PC-3 (cell line): ENCODE results near the gene PSORS1C2. TPM values are rescaled to one million over a fixed set of nuclear protein-coding genes. Genes with fewer than 3 reads are reported as not detected.

Source experiments
- ATAC-seq: fragments of 200-7000 bp; cut with Tn5 transposase; 2 replicates; pipeline ENCODE4 v1.9.1; 2020; ENCODE audit warnings: mild to moderate bottlenecking, moderate library complexity
- BruUV-seq: library from RNA; stranded (reverse); fragments of 400-500 nt; replicated peaks from 2 replicates; lab custom pipeline; 2021; lab: Mats Ljungman, UMichigan
- CTCF ChIA-PET: fragments of 300-600 bp; sonication (Branson Sonifier 250); formaldehyde crosslinking; loops from one replicate; lab custom pipeline; 2022; ENCODE audit warnings: antibody characterized with exemption; lab: Charles Lee
- POLR2A ChIA-PET: fragments of 300-600 bp; sonication (Branson Sonifier 250); formaldehyde crosslinking; loops from one replicate; lab custom pipeline; 2022; ENCODE audit warnings: antibody characterized with exemption; ENCODE audit not compliant: unreplicated experiment; lab: Charles Lee
- DNase-seq: peaks from one replicate; pipeline ENCODE4 v3.0.0-alpha.2; 2015
- H2AFZ ChIP-seq: fragments of 300-600 bp; sonication (generic); 2 replicates; pipeline ENCODE4 v1.6.0; 2016; ENCODE audit warnings: antibody characterized with exemption, low read length
- H3F3A ChIP-seq: fragments of 300-600 bp; sonication (generic); one replicate; pipeline ENCODE4 v1.6.0; 2017; ENCODE audit warnings: antibody characterized with exemption, low read length, control low read depth, mild to moderate bottlenecking; ENCODE audit not compliant: unreplicated experiment
- H3K27ac ChIP-seq: fragments of 300-600 bp; sonication (generic); 2 replicates; pipeline ENCODE4 v1.5.1; 2016; ENCODE audit warnings: mild to moderate bottlenecking, low read length
- H3K27me3 ChIP-seq: fragments of 300-600 bp; sonication (generic); 2 replicates; pipeline ENCODE4 v1.6.1; 2016; ENCODE audit warnings: low read length, mixed read lengths
- H3K36me3 ChIP-seq: fragments of 300-600 bp; sonication (generic); 2 replicates; pipeline ENCODE4 v1.6.1; 2016; ENCODE audit warnings: low read depth, mixed run types, low read length, mixed read lengths
- H3K4me1 ChIP-seq: fragments of 300-600 bp; sonication (generic); 2 replicates; pipeline ENCODE4 v1.5.1; 2016; ENCODE audit warnings: low read length; ENCODE audit not compliant: insufficient read depth
- H3K4me2 ChIP-seq: fragments of 300-600 bp; sonication (generic); 2 replicates; pipeline ENCODE4 v1.6.0; 2016; ENCODE audit warnings: low read length
- H3K4me3 ChIP-seq: fragments of 300-600 bp; sonication (generic); 2 replicates; pipeline ENCODE4 v1.5.1; 2016; ENCODE audit warnings: mild to moderate bottlenecking, low read length, mixed read lengths
- H3K79me2 ChIP-seq: fragments of 300-600 bp; sonication (generic); 2 replicates; pipeline ENCODE4 v1.6.1; 2017; ENCODE audit warnings: low read length, mixed read lengths
- H3K9ac ChIP-seq: fragments of 300-600 bp; sonication (generic); 2 replicates; pipeline ENCODE4 v1.6.0; 2016; ENCODE audit warnings: mild to moderate bottlenecking, low read length
- H3K9me2 ChIP-seq: fragments of 300-600 bp; sonication (generic); replicated peaks from 2 replicates; pipeline ENCODE4 v1.6.1; 2016; ENCODE audit warnings: mixed run types, low read length, mixed read lengths
- H3K9me3 ChIP-seq: fragments of 300-600 bp; sonication (generic); 2 replicates; pipeline ENCODE4 v1.6.1; 2016; ENCODE audit warnings: low read length, mixed read lengths
- H4K20me1 ChIP-seq: fragments of 300-600 bp; sonication (generic); 2 replicates; pipeline ENCODE4 v1.6.1; 2016; ENCODE audit warnings: low read length, mixed read lengths
- EZH2 ChIP-seq: fragments of 300-600 bp; sonication (generic); IDR thresholded peaks from one replicate; pipeline ENCODE4 v1.6.1; 2017; ENCODE audit warnings: antibody characterized with exemption, mild to moderate bottlenecking, low read length; ENCODE audit not compliant: unreplicated experiment
- EZH2phosphoT487 ChIP-seq: fragments of 300-600 bp; sonication (generic); IDR thresholded peaks from 2 replicates; pipeline ENCODE4 v1.6.1; 2018; ENCODE audit warnings: mild to moderate bottlenecking, antibody characterized with exemption, low read length, borderline replicate concordance
- intact Hi-C: fragments of 100-400 bp; cut with micrococcal nuclease; formaldehyde crosslinking; loops from 2 replicates; pipeline ENCODE4 v1.9.0; 2023
- total RNA-seq: library from RNA; depleted of rRNA; stranded (reverse); fragments of >200 nt; gene quantifications from 2 replicates; pipeline ENCODE4 v1.2.3, GENCODE V29; 2014
- TF ChIP-seq, protein P1 (sequence below): fragments of 300-600 bp; sonication (generic); conservative IDR thresholded peaks from 2 replicates; pipeline ENCODE4 v1.5.1; 2017; ENCODE audit warnings: antibody characterized with exemption, low read depth, mild to moderate bottlenecking, low read length

The PSORS1C2 gene
- total RNA-seq, 1 experiment from 2014 or later: not detected

DNA sequence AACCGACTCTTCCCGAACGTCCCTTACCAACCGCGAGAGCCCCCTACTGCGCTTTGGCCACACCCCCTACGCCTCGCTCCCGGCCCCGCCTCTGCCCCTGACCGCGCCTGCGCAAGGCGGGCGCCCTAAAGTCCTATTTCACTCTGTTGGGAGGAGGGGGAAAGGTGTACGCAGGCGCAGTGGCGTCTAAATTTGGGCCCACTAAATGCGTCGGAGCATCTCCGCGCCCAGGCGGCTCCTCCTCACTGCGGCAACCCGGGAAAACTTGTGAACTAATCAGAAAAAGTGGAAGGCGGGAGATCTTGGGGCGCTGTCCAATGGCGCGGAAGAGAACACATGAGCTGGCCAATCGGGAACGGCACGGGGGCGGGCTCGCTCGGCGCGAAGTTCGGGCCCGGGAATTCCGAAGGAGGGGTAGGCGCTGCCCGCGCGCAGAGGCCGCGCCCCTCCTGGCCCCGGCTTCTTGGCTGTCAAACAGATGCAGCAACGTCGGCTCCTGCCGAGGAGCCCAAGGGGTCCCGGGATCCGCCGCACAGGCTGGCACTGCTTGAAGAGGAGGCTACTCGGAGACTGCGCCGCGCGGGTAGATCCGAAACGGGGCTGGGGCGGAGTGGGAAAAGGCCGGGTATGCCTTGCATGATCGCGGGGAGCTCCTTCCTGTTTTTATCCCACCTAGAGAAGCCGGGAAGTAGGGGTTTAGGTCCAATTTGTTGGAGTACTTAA, 19.4 kb upstream of the PSORS1C2 start, which contains the start of gene TCF19:
Gene TCF19 (plus strand): TSS at position 450 of the 723 bp plus-strand sequence. CDS start 881 bp downstream, outside the sequence.
- Histone ChIP-seq H3K9me2 (no peaks in the 10 kb centered on the region), H3K4me2 (peak within 1 kb of the TSS; percentile 95), H3K9me3 (no peaks in the 10 kb centered on the region), H3K9ac (peak within 1 kb of the TSS; percentile 89), H2AFZ (peak within 1 kb of the TSS; percentile 94), H3K4me1 (peaks cover 17% of the 10 kb centered on the region), H3F3A (no peaks in the 10 kb centered on the region), H4K20me1 (no peaks in the 10 kb centered on the region), H3K27me3 (no peaks in the 10 kb centered on the region), H3K79me2 (peaks cover 37% of the 10 kb centered on the region), H3K36me3 (peaks cover 18% of the 10 kb centered on the region; the same call in 1 of the 2 replicates), H3K4me3 (peak within 1 kb of the TSS; percentile 88), H3K27ac (peak within 1 kb of the TSS; percentile 4; the same call in 1 of the 2 replicates)
- ATAC-seq (peak; percentile 88), DNase-seq (peak; percentile 99)
- no peak for TF ChIP-seq EZH2phosphoT487
- no peak for TF ChIP-seq EZH2
- TF ChIP-seq, protein P1, sequence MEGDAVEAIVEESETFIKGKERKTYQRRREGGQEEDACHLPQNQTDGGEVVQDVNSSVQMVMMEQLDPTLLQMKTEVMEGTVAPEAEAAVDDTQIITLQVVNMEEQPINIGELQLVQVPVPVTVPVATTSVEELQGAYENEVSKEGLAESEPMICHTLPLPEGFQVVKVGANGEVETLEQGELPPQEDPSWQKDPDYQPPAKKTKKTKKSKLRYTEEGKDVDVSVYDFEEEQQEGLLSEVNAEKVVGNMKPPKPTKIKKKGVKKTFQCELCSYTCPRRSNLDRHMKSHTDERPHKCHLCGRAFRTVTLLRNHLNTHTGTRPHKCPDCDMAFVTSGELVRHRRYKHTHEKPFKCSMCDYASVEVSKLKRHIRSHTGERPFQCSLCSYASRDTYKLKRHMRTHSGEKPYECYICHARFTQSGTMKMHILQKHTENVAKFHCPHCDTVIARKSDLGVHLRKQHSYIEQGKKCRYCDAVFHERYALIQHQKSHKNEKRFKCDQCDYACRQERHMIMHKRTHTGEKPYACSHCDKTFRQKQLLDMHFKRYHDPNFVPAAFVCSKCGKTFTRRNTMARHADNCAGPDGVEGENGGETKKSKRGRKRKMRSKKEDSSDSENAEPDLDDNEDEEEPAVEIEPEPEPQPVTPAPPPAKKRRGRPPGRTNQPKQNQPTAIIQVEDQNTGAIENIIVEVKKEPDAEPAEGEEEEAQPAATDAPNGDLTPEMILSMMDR: no peak
- ChIA-PET POLR2A (interaction anchor here (0.6 to 1.0 kb wide), 3 partner anchors 19 to 38 kb away, joined by 3 to 5 read pairs (median 4); no protein-coding TSS in a partner anchor), CTCF (interaction anchor here (0.8 kb wide), 2 partner anchors 45 to 284 kb away, joined by 3 to 9 read pairs; no protein-coding TSS in a partner anchor)
- intact Hi-C loops: loop anchor here (2.0 kb wide), 1 partner anchor 34 kb away; no protein-coding TSS in a partner anchor
- BruUV-seq: no TSS peak

DNA sequence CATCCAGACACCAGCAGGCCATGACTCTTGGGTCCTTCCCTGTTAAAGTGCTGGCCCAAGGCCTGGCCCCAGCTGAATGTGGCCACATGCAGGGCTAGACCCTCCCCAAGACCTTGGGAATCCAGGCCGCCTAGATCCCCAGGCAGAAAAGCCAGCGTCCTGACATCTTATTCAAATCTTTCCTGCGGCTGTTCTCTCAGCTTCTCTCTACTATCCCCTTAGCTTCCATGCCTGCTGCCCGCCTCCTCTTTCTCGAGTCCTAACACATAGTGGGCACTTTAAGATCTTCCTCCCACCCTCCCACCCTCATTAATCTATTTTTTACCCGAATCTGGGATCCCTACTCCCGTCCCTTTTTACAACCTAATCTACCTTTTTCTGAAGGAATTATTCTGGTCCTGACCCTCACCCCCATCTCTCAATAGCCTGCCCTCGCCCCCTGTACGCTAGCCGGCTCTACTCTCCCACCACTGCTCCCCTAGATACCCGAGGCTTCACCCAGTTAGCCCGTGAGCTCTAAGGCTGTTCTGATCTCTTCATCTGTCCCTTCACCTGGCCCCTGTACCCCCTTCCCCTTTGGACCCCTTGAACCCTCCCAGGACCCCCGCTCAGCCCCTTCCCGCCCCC, 18.8 kb upstream of the PSORS1C2 start, which contains the start of gene CCHCR1:
Gene CCHCR1 (minus strand): TSS at position 290 of the 627 bp plus-strand sequence. CDS start 202 bp downstream, at position 88.
- Histone ChIP-seq H4K20me1 (no peaks in the 10 kb centered on the region), H3F3A (no peaks in the 10 kb centered on the region), H3K9me3 (no peaks in the 10 kb centered on the region), H3K9ac (peak within 1 kb of the TSS; percentile 89), H3K4me2 (peak within 1 kb of the TSS; percentile 95), H3K27ac (peak within 1 kb of the TSS; percentile 4; the same call in 1 of the 2 replicates), H3K27me3 (no peaks in the 10 kb centered on the region), H3K36me3 (peaks cover 16% of the 10 kb centered on the region; the same call in 1 of the 2 replicates), H3K9me2 (no peaks in the 10 kb centered on the region), H3K79me2 (peaks cover 37% of the 10 kb centered on the region), H3K4me3 (peak within 1 kb of the TSS; percentile 88), H2AFZ (peak within 1 kb of the TSS; percentile 94), H3K4me1 (peaks cover 17% of the 10 kb centered on the region)
- no TSS peak for BruUV-seq
- TF ChIP-seq, protein P1: no peak
- TF ChIP-seq EZH2phosphoT487 (no peak), EZH2 (no peak)
- POLR2A ChIA-PET: interaction anchor here (0.6 to 1.0 kb wide), 2 partner anchors 18 to 39 kb away, joined by 3 to 5 read pairs; no protein-coding TSS in a partner anchor
- DNase-seq (no peak), ATAC-seq (peak; percentile 14)
- intact Hi-C loops: loop anchor here (2.0 kb wide), 1 partner anchor 35 kb away; no protein-coding TSS in a partner anchor
- CTCF ChIA-PET: interaction anchor here (0.6 kb wide), 1 partner anchor 241 kb away, joined by 4 read pairs; no protein-coding TSS in a partner anchor
